Prostate gland (tissue), 2 donors: ENCODE data around the gene BTBD2.

Experiments used
- CTCF ChIP-seq, 4 experiments: fragments of 200-600 bp in 2 of 4; fragments of 450-650 bp in 2 of 4; sonication (generic) in 2 of 4; IDR thresholded peaks; 1 replicate in 3 of 4; 2 replicates in 1 of 4; pipeline ENCODE4 v1.5.1; 2016 to 2019; ENCODE audit warnings: antibody characterized with exemption in 4 of 4, mild to moderate bottlenecking in 2 of 4, moderate library complexity in 2 of 4
- POLR2A ChIP-seq: fragments of 450-650 bp; IDR thresholded peaks from one replicate; pipeline ENCODE4 v1.6.1; 2016; ENCODE audit warnings: antibody characterized with exemption, mild to moderate bottlenecking

- TF ChIP-seq POLR2A = no peak
- TF ChIP-seq CTCF (IDR thresholded peaks at IDR 0.05) = no peak
Observed at GRCh38 chr19:2063824-2064223, 48.3 kb upstream of the BTBD2 start.
